ENCODE measurements around the gene SPDL1. TPM values are rescaled to one million over a fixed set of nuclear protein-coding genes. Genes with fewer than 3 reads are reported as not detected.

Gene SPDL1
- total and polyA plus RNA-seq, 4 experiments from 2014 or later: 1.3 to 12.2 (median 9.5) TPM

- POLR2A ChIA-PET (ENCODE audit: partially characterized antibody): interaction anchor here (0.7 to 3.8 kb wide), 5 partner anchors 10 to 121 kb away, joined by 3 to 21 read pairs (median 5); partner anchors contain the start of genes DOCK2 and SPDL1
- Histone ChIP-seq H3K36me3 (ENCODE audit: insufficient read depth, low read length) (peaks cover 12% of the 10 kb centered on the region), H3K4me1 (ENCODE audit: insufficient read depth, low read length) (peaks cover 86% of the 10 kb centered on the region), H3K27me3 (ENCODE audit: insufficient read depth, low read length) (no peaks in the 10 kb centered on the region), H3K9me3 (ENCODE audit: control insufficient read depth in 1 of 2, low read length in 2 of 2) (no peaks in the 10 kb centered on the region), H3K4me3 (ENCODE audit: low read length in 2 of 2) (no peak overlapping the region), H3K27ac (ENCODE audit: low read depth, low read length) (peak overlapping the region; percentile 16)
- Mint-ChIP-seq H3K36me3 (peaks cover under 1 to 43% of the 10 kb centered on the region in 2 donors), H3K27me3 (no peaks in the 10 kb centered on the region), H3K27ac (peak overlapping the region; percentile 88 to 98 (median 93)), H3K9me3 (no peaks in the 10 kb centered on the region), H3K4me1 (peaks cover 86 to 100% (median 95%) of the 10 kb centered on the region in 4 donors), H3K4me3 (peak overlapping the region in 7 of 8 donors; percentile 59 to 85 (median 76))
- peak; percentile 41 to 57 (median 48) for DNase-seq
- CTCF ChIA-PET (ENCODE audit: partially characterized antibody): interaction anchor here (1.1 to 1.2 kb wide), 2 partner anchors 31 to 38 kb away, joined by 3 to 4 read pairs; no protein-coding TSS in a partner anchor
- intact Hi-C loops (cut with micrococcal nuclease): loop anchor here (1.0 kb wide), 1 partner anchor 12 kb away; the partner anchor contains the start of gene DOCK2
Measured at GRCh38 chr5:169649486-169649885, 65.9 kb downstream of the SPDL1 start.

DNA sequence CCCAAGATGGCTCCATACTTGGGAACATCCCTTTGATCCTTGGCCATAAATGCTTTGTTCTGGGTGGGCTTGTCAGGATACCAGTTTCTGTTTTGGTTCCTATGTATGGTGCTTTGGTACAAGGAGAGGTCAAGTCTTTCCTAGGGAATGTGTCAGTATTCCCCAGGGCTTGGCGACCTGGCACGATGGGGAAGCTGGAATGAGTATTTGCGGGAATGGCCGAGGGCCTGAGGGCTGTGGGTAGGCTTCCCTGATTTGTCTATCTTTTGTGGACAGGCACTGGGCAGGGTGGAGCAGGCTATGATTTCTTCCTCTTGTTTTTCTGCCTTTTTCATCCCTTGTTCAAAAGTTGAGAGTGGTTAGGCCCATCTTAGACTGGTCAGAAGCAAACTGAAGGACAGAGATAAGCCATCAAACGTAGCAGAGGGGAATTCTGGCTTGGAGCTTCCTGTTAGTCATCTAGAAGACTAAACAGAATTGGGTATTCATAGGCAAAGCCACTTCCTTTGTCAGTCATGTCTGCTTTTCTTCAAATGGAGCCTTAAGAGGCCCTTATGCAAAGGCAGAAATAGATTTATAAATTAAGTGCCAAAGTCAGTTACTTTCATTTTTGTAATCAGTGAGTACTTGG is 67.2 kb downstream of the SPDL1 start:
- peaks cover 89 to 100% (median 96%) of the 10 kb centered on the region in 4 donors for H3K4me1 Mint-ChIP-seq
- Histone ChIP-seq H3K4me3 (ENCODE audit: low read length in 2 of 2) (peak overlapping the region in 1 of 2 donors; percentile 2), H3K27me3 (ENCODE audit: insufficient read depth, low read length) (no peaks in the 10 kb centered on the region), H3K27ac (ENCODE audit: low read depth, low read length) (peak overlapping the region; percentile 54), H3K4me1 (ENCODE audit: insufficient read depth, low read length) (peaks cover 99% of the 10 kb centered on the region), H3K36me3 (ENCODE audit: insufficient read depth, low read length) (peaks cover 16% of the 10 kb centered on the region), H3K9me3 (ENCODE audit: control insufficient read depth in 1 of 2, low read length in 2 of 2) (no peaks in the 10 kb centered on the region)
- intact Hi-C loops (cut with micrococcal nuclease): loop anchor here (5.0 kb wide), 1 partner anchor 69 kb away; the partner anchor contains the start of gene SPDL1
- peak overlapping the region; percentile 55 to 85 (median 74) for H3K4me3 Mint-ChIP-seq
- peak overlapping the region; percentile 89 to 98 (median 93) for H3K27ac Mint-ChIP-seq
- ChIA-PET CTCF (ENCODE audit: partially characterized antibody) (no interaction called here), POLR2A (ENCODE audit: partially characterized antibody) (interaction anchor here (0.6 to 2.7 kb wide), 5 partner anchors 8 to 334 kb away, joined by 3 to 18 read pairs (median 3); partner anchors contain the start of gene DOCK2)
- H3K9me3 Mint-ChIP-seq: no peaks in the 10 kb centered on the region
- H3K36me3 Mint-ChIP-seq: peaks cover 14 to 50% of the 10 kb centered on the region in 2 donors
- DNase-seq: peak in 3 of 5 donors; percentile 13 to 70 (median 28)
- no peaks in the 10 kb centered on the region for H3K27me3 Mint-ChIP-seq

DNA sequence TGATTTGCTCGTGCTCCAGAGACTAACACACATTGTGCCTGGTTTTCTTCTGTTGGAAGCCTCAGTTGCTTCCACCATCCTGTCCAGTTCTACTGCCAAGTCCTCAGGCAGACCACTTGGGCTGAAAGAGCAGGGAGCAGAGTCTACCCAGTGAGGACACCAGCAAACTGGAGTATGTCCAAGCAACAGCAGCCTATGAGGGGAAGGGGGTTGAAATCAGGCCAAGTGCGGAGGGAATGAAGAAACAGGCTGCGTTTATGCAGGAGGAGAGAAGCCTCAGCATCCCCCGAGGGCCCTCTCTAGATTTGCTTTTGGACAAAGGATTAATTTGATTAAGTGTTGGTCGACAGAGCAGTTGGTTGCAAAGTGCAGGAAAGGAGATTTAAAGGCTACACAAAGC is 68.0 kb downstream of the SPDL1 start:
- Mint-ChIP-seq H3K4me3 (peak overlapping the region in 7 of 8 donors; percentile 69 to 85 (median 77)), H3K4me1 (peaks cover 88 to 100% (median 95%) of the 10 kb centered on the region in 4 donors), H3K36me3 (peaks cover 16 to 57% of the 10 kb centered on the region in 2 donors), H3K27ac (peak overlapping the region; percentile 89 to 98 (median 93)), H3K27me3 (no peaks in the 10 kb centered on the region), H3K9me3 (no peaks in the 10 kb centered on the region)
- ChIA-PET CTCF (ENCODE audit: partially characterized antibody) (no interaction called here), POLR2A (ENCODE audit: partially characterized antibody) (interaction anchor here (0.7 to 2.7 kb wide), 3 partner anchors 8 to 14 kb away, joined by 3 to 18 read pairs (median 5); partner anchors contain the start of gene DOCK2)
- Histone ChIP-seq H3K4me3 (ENCODE audit: low read length in 2 of 2) (peak overlapping the region in 1 of 2 donors; percentile 2), H3K27ac (ENCODE audit: low read depth, low read length) (peak overlapping the region; percentile 54), H3K36me3 (ENCODE audit: insufficient read depth, low read length) (peaks cover 12% of the 10 kb centered on the region), H3K9me3 (ENCODE audit: control insufficient read depth in 1 of 2, low read length in 2 of 2) (no peaks in the 10 kb centered on the region), H3K27me3 (ENCODE audit: insufficient read depth, low read length) (no peaks in the 10 kb centered on the region), H3K4me1 (ENCODE audit: insufficient read depth, low read length) (peaks cover 99% of the 10 kb centered on the region)
- DNase-seq: no peak
- intact Hi-C loops (cut with micrococcal nuclease): loop anchor here (5.0 kb wide), 1 partner anchor 69 kb away; the partner anchor contains the start of gene SPDL1

GRCh38 chr5:169652057-169652456 is 68.5 kb downstream of the SPDL1 start:
- intact Hi-C loops (cut with micrococcal nuclease): loop anchor here (5.0 kb wide), 1 partner anchor 70 kb away; the partner anchor contains the start of gene SPDL1
- Histone ChIP-seq H3K27ac (ENCODE audit: low read depth, low read length) (peak overlapping the region; percentile 54), H3K4me3 (ENCODE audit: low read length in 2 of 2) (no peak overlapping the region), H3K9me3 (ENCODE audit: control insufficient read depth in 1 of 2, low read length in 2 of 2) (no peaks in the 10 kb centered on the region), H3K27me3 (ENCODE audit: insufficient read depth, low read length) (no peaks in the 10 kb centered on the region), H3K36me3 (ENCODE audit: insufficient read depth, low read length) (peaks cover 12% of the 10 kb centered on the region), H3K4me1 (ENCODE audit: insufficient read depth, low read length) (peaks cover 99% of the 10 kb centered on the region)
- ChIA-PET CTCF (ENCODE audit: partially characterized antibody) (no interaction called here), POLR2A (ENCODE audit: partially characterized antibody) (interaction anchor here (2.7 kb wide), 1 partner anchor 15 kb away, joined by 18 read pairs; the partner anchor contains the start of gene DOCK2)
- H3K27ac Mint-ChIP-seq: peak overlapping the region; percentile 75 to 94 (median 85)
- H3K9me3 Mint-ChIP-seq: no peaks in the 10 kb centered on the region
- H3K4me3 Mint-ChIP-seq: peak overlapping the region in 2 of 8 donors; percentile 5 to 10
- H3K36me3 Mint-ChIP-seq: peaks cover 19 to 57% of the 10 kb centered on the region in 2 donors
- peaks cover 87 to 100% (median 95%) of the 10 kb centered on the region in 4 donors for H3K4me1 Mint-ChIP-seq
- no peak for DNase-seq
- H3K27me3 Mint-ChIP-seq: no peaks in the 10 kb centered on the region

GRCh38 chr5:169653091-169653490 is 69.5 kb downstream of the SPDL1 start:
- H3K27ac Mint-ChIP-seq: peak overlapping the region; percentile 50 to 93 (median 80)
- Histone ChIP-seq H3K27ac (ENCODE audit: low read depth, low read length) (no peak overlapping the region), H3K4me1 (ENCODE audit: insufficient read depth, low read length) (peaks cover 98% of the 10 kb centered on the region), H3K9me3 (ENCODE audit: control insufficient read depth in 1 of 2, low read length in 2 of 2) (no peaks in the 10 kb centered on the region), H3K4me3 (ENCODE audit: low read length in 2 of 2) (no peak overlapping the region), H3K27me3 (ENCODE audit: insufficient read depth, low read length) (no peaks in the 10 kb centered on the region), H3K36me3 (ENCODE audit: insufficient read depth, low read length) (peaks cover 12% of the 10 kb centered on the region)
- ChIA-PET POLR2A (ENCODE audit: partially characterized antibody) (interaction anchor here (1.2 to 1.5 kb wide), 2 partner anchors 13 to 15 kb away, joined by 3 to 7 read pairs; partner anchors contain the start of gene DOCK2), CTCF (ENCODE audit: partially characterized antibody) (no interaction called here)
- peaks cover 83 to 98% (median 90%) of the 10 kb centered on the region in 4 donors for H3K4me1 Mint-ChIP-seq
- DNase-seq: no peak
- no peaks in the 10 kb centered on the region for H3K27me3 Mint-ChIP-seq
- intact Hi-C loops (cut with micrococcal nuclease): loop anchor here (5.0 kb wide), 1 partner anchor 71 kb away; the partner anchor contains the start of gene SPDL1
- no peaks in the 10 kb centered on the region for H3K9me3 Mint-ChIP-seq
- H3K4me3 Mint-ChIP-seq: no peak overlapping the region
- H3K36me3 Mint-ChIP-seq: peaks cover 24 to 57% of the 10 kb centered on the region in 2 donors

Other genes starting within 250 kb of the SPDL1 start
- gene DOCK2, start 53.5 kb downstream of the SPDL1 start, total RNA-seq: 100 to 1,000 TPM; 222 to 223 TPM
- gene DOCK2, start 53.5 kb downstream of the SPDL1 start, polyA plus RNA-seq: 100 to 1,000 TPM in 1 of 2 donors, 10 to 100 TPM in 1; 45.8 to 103 TPM

Measured in CD4-positive, alpha-beta memory T cell (primary cell).